ENCODE measurements around the gene RASSF10.
"Not testable (repeated sequence)": the region's sequence is repeated elsewhere in the genome, so short reads cannot be mapped to it uniquely, and the experiment has no call there.

The RASSF10 gene

DNA sequence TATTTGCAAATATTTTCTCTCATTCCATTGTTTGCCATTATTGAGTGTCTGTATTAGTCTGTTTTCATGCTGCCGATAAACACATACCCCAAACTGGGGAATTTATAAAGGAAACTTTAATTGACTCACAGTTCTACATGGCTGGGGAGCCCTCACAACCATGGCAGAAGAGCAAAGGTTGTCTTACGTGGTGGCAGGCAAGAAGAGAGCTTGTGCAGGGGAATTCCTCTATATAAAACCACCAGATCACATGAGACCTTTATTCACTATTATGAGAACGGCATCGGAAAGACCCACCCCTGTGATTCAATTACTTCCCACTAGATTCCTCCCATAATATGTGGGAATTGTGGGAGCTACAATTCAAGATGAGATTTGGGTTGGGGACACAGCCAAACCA, 10.2 kb downstream of the RASSF10 start:
- no peak for DNase-seq

DNA sequence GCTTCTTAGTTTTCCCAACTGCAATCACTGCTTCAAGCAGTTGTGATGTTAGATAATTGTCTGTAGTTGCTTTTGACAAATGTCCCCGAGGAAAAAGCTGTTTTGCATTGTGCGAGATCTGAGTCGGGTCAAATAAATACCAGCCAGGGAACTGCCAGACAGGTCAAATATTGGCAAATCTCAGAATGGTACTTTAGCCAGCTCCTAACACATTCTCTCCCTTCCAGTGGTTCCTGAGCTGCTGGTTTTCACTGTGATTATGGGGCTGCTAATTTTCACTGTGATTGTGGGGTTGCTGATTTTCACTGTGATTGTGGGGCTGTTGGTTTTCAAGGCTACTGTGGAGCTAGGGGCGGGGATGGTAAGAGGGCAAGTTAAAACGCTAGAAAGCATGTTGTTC, 14.3 kb downstream of the RASSF10 start:
- DNase-seq: no peak

DNA sequence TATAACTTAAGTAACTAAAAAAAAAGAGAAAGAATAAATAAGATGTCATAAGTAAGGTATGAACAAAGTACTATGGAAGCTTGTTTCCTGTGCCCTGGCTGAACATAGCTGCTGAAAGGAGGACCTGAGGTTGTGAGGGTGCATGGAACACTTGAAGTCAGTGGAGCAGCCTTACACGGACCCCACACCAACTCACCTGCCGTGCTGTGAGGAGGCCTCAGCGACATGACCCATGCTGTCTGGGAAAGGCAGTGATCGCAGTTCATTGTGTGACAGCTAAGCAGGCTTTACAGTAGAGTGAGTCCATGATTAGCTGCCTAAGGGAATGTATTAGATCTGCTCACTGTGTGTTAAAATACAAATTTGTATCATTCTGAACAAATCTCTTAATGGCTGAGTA, 17.6 kb downstream of the RASSF10 start:
- no peak for DNase-seq

DNA sequence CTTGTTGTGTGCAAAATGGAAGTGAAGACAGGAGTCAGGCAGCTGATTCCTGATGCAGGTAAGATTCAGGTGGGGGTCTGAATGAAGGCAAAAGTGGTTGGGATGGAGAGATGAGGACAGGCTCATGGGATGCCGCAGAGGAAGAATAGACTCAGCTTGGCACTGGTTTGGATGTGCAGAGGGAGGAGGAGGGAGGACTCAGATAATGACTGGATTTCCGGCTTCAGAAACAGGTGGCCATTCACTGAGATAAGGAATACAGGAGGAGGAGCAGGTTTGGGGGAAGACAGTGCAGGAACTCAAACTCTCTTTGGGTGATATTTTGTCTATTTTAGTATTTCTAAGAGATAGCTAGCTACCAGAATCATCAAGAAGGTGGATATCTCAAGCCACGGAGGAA, 19.2 kb downstream of the RASSF10 start:
- DNase-seq: no peak

DNA sequence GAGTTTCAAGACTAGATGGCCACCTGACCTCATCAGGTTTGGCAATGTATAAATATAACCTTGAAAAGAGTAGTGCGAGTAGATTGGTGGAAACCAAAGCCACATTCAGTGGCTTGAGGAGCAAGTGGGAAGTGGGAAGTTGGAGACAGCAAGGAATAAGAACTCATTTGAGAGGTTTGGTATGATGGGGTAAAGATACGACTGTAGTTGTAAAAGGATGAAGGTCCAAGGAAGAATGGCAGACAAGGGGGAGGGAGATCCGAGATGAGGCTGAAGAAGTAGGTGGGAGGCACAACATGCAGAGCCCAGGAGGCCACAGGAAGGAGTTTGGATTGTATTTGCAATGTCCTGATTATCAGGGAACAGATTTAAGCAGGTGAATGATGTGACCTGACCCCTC, 20.8 kb downstream of the RASSF10 start:
- no peak for DNase-seq

DNA sequence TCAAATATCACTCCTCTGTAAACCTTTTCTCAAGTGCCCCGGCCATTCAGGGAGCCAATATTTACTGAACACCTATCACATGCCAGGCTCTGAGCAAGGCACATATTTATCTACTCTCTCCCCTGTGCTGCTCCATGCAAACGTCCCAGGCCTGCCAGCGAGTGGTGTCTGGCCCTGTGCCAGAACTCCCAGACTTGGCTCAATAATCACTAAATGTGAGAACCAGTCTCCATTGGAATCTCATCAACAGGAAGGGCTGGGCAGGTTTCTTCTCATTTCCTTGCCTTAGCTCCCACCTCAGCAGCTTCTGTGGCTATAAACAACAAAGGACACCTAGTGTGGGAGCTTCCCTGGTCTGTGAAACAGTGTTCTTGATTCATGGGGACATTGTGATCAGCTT, 21.7 kb downstream of the RASSF10 start:
- no peak for DNase-seq

DNA sequence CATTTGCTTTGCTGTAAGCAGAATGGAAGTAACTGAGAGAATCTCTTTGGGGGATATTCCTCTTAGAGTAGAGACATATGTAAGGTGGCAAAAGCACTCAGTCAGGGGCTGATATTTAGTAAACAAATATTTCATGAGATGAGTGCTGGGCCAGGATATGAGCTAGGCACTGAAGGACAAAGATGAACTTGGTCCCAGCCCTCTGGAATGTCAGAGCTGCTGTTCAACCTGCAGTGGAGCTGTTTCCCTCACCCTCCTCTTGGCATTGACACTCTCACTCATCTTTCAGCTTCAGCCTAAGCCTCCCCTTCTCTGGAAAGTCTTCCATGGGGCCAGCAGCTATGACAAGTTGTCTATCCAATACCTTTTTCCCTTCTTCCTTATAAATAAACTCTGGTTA, 22.2 kb downstream of the RASSF10 start:
- DNase-seq: no peak

DNA sequence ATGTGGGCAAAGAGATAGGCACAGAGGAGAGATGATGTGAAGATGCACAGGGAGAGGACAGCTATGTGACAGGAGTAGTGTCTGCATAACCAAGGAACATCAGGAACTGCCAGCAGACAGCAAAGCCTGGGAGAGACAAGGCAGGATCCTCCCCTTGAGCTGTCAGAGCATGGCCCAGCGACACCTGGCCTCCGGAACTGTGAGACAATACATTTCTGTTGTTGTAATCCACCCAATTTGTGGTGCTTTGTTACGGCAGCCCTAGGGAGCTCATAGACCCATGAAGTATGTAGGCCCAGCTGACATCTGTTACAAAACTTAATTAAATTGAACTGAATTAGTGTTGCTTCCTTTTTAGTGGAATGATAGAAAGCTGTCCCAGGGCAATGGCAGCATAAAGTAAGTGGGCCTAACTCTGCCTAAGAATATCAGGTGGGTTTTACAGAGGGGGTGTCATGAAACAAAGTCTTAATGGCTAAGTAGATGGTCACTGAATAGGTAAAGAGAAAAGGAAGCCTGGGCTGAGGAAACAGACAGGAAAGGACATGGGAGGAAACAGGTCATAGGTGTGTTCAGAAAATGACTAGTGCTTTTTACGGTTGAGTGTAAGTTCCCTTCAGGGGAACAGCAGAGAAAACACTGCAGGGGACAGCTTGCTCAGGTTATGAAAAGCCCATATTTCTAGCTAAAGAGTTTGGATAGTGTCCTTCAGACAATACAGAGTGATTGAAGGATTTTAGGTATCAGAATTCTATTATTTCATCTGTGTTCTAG, 24.8 kb downstream of the RASSF10 start:
- no peak for DNase-seq

DNA sequence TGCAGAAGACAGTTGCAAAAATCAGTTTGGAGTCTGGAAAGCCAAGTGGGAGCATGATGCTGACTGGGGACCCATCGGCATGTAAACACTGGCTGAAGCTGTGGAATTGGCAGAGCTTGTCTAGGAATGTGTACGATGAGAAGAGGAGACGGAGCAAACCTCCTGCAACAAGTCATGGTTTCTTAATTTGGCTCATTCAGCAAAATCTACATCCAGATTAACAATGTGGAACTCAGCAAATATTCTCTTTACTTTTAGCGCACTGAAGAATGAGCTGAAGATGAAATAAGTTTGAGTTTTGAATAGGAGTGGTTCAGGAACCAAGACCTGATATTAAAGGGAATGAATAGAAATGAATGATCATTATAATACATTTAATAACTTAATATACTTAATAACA, 26.6 kb downstream of the RASSF10 start:
- DNase-seq: no peak

DNA sequence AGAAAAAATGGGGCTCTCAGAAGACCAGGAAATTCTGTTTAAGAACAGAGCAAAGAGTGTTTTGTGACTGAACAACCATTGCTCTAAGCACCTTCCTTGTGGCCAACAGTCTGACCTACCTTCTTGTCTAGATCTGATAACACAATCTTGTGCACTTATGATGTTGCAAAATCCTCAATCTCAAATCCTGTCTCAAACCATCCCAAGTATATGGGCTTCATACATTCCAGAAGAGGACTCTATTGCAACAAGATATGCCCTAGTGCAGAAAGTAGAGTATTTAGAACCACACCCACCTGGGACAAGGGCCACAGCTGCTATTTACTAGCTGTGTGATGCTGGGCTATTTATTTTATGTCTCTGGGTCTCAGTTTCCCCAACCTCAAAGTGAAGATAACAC, 27.1 kb downstream of the RASSF10 start:
- no peak for DNase-seq

DNA sequence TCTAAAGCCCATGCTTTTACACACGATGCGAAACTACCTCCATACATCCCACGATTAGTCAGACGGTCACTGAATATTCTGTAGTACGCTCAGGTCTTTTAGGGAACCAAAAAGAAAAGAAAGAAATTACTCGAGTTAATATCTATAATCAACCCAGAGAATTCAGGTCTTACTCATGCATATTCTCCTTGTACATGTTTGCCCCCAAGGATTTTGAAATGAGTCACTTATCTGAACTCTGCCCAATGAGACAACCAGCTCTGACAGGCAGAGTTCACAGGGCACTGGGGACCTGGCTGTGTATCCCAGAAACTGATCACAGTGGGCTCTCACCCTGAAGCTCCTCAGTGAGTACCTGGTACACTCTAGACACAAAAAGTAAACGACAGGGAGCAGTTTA, 29.2 kb downstream of the RASSF10 start:
- DNase-seq: no peak

DNA sequence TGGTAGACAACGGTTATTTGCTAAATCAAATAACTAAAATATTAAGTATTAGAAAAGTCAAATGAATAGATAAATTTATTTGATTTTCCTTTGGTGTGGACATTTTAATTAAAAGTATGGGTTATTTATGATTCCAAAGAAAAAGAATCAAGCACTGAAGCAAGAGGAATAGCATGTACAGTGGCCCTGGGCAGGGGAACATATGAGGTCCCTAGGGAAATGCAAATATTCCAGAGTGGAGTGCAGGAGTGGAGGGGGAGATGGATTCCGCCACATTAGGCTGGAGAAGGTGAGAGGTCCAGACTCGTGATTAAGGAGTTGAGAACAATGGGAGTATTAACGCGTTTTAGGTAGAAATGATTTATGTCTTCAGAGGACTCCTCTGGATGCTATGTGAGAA, 30.0 kb downstream of the RASSF10 start:
- no peak for DNase-seq

DNA sequence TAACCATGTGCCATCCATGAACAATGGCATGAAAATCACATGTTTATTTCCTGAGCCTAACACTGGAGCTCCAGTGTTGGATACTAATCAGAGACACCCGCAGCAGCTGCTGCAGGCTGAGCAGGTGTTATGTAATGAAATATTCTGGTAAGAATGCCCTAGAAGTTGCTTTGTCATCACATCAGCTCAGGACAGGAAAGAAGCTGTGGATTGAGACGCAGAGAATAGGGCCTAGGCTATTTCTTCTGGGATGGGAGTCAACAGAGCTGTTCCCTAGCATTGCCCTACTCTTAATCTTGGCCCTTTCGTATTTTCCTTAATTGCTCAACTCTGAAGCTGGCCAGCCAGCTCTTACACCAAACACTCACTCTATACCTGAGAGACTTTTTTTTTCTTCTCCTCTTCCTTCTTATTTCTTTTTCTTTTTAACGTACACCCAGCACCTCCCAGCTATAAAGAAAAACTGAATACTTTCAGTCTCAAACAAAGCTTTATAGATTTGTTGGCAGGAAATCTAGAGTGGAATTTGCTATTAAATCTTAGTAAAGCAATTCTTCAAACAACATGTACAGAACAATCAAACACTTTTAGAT, 31.9 kb downstream of the RASSF10 start:
- no peak for DNase-seq

DNA sequence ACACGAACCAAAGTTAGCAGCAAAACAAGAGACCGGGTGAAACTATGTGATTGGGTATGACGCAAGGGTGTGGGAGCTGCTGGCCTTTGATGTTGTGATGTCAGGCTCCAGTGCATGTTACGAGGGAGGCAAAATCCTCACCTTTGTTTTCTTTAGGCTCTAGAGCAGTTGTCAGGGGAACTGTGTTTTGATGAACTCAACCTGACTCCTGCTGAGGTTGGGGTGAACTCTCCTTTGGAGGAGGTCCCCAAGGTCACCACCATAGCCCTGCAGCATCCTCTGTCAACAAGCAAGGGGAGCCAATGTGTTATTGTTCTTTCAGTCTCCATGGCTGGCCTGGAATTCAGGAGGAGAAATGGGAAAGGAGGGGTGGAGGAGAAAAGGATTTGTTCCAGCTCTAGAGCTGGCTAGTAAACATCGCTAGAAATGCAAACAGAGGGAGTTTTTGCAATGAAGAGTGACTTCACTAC, 33.8 kb downstream of the RASSF10 start:
- DNase-seq: no peak

DNA sequence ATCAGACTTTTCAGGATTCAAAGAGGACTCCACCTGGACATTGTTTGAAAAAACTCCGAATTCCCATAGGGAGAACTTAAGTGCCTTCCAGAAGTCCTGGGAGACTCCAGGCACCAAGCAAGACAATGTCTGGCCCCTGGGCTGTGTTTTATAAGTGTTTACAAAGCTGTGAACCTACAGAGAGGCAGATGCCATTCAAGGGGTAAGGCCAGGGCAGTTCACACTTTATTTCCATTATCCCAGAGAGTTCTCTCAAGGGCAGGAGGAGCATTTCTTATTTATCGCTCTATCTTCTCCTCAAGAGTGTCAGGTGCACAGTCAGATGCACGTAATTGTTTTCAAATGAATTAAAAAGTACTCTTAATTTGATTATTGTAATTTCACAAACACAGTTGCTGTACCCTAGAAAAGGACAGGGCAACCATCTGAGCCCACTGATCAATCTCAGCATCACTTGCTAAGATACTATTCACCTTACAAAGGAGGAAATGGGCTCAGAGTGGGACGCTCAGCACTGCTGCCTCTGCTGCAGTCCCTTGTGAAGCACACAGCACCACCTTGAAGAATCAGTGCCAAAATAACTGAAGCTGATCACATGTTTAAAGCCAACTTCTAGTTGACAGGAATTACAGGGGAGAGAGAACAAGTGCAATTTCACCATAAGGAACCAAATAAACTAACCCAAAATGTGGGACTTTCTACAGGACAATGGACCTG, 35.0 kb downstream of the RASSF10 start:
- DNase-seq: no peak

DNA sequence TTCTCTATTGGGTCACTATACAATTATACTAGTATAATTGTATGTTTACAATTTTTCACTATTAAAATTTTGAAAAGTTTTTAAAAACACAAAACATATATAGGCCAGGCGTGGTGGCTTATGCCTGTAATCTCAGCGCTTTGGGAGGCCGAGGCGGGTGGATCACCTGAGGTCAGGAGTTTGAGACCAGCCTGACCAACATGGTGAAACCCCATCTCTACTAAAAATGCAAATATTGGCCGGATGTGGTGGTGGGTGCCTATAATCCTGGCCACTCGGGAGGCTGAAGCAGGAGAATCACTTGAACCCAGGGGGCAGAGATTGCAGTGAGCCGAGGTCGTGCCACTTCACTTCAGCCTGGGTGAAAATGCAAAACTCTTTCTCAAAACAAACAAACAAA, 36.0 kb downstream of the RASSF10 start:
- not testable (repeated sequence) for DNase-seq

DNA sequence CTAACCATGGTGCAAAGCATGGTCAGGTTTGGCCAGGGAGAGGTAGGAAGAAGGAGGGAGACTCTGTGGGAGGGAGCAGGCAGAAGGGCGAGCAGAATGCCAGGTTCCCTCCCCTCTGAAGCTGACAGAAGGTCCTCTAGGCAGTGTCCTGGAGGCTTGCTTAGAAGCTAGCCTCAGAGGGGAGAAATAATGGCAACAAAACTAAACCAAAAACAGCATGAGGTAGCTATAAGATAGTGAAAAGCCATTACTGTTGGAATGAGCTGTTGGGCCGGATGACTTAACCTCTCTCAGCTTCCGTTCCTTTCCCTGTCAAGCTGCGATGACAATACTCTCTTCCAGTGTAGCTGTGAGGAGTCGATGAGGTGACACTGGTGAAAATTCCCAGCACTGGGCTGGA, 36.6 kb downstream of the RASSF10 start:
- no peak for DNase-seq

DNA sequence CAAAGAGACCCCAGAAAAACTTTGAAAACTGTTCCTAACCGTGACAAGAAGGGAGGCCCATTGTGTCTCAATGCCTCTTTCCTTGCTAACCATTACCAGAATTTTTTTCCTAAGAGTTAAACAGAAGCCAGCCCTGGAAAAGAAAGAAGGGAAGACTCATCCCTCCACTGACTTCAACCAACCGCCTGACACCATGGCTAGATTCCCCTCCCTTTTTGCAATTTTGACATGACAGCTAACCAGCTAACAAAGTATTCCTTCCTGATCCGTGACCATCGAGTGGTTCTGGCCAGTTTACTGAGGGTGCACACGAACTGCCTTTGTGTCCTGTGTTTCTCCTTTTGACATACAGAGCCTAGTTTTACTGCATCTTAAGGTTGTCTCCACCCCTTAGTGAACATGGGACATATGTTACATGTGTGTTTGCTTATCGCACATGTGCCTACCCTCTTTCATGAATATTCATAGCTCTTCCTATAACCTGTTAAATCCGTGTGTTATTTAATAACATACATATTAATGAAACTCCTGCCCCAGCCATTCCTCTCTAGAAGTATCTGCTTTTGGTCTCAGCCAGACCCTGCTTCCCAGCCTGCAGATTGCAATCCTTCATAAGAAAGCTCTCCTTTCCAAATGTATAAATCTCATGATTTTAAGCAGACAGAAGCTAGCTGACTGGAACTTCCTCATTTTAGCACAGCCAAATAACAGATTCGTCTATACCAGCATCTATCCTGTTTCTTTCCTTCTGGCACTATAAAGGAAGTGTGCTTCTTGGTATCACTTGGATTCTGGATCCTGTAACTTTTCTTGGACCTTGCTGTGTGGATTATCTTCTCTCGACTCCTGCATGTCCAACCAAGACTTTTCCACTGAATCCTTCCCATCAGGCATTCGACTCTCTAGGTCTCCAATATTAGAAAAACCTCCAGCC, 37.8 kb downstream of the RASSF10 start:
- DNase-seq: no peak

DNA sequence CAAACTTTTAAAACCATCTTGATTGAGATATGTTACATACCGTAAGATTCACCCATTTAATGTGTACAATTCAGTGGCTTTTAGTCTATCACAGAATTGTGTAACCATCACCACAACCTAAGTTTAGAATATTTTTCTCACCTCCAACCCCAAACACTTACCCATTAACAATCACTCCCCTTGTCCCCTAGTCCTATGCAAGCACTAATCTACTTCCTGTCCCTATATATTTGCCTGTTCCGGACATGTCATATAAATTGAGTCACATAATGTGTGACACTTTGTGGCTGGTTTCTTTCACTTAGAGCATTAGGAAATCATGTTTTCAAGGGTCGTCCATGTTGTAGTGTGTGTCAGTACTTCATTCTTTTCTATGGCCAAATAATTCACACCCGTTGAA, 38.8 kb downstream of the RASSF10 start:
- DNase-seq: no peak

DNA sequence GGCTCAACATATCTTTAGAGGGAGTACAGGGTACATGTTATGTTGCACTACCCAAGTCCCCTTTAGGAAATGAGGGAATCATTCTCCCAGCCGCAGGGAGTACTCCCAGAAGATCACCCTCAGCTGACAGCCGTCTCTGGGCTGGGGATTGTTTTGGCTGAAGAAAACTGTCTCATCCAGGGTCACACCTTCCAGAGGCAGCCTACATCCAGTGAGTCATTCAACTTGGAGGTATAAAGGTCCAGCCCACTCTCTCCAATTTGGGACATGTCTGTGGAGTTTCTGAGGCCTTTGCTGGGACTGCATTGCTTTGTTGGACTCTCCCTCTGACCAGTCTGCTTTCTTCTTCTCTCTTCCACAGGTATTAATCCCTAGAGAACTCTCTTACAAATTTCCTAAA, 42.1 kb downstream of the RASSF10 start:
- DNase-seq: no peak

DNA sequence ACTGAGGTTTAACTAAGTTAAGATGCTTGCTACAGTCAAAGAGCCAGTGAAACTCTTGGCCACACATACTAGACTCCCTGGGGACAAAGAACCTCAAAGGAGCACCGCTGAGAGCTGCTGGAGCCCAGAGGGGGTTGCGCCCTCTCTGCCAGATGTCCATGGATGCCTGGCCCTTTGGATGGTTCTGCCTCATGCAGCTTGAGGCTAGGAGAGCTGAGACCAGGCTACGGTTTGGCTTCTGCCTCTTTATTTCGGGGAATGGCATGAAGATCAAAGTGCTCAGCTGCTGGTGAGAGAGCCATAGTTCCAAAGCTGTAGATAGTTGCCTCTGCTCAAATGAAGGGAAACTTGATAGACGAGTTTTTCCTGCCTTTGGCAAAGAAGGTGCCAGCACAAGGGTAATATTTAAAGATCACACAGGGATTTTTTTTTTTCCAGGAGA, 43.0 kb downstream of the RASSF10 start:
- no peak for DNase-seq

All from nucleus accumbens (tissue), 56 donors.